Heart left ventricle (tissue), 16 donors: ENCODE results near the gene TMEM218. TPM values are rescaled to one million over a fixed set of nuclear protein-coding genes. Genes with fewer than 3 reads are reported as not detected.

ENCODE experiments used
- ATAC-seq, 4 donors: fragments of 200-7000 bp; cut with Tn5 transposase; one replicate each; pipeline ENCODE4 v1.9.1; 2020 to 2022; ENCODE audit warnings: moderate library complexity in 4 of 4, mild to moderate bottlenecking in 3 of 4, moderate number of reproducible peaks in 1 of 4
- DNase-seq, 5 donors: peaks; one replicate each; pipeline ENCODE4 v3.0.0-alpha.2; 2020
- H3K27ac ChIP-seq, 12 donors: fragments of 200-600 bp; sonication (generic) in 4 of 12; one replicate each; pipeline versions ENCODE4 v1.5.0 to v1.8.0; 2016 to 2022; ENCODE audit warnings: mild to moderate bottlenecking in 2 of 12
- H3K27me3 ChIP-seq, 9 donors: fragments of 200-600 bp; sonication (generic) in 2 of 9; one replicate each; pipeline versions ENCODE4 v1.5.1 to v1.8.0; 2016 to 2022; ENCODE audit warnings: mild to moderate bottlenecking in 3 of 9
- H3K36me3 ChIP-seq, 9 donors: fragments of 200-600 bp; sonication (generic) in 2 of 9; one replicate each; pipeline versions ENCODE4 v1.5.0 to v1.8.0; 2018 to 2022; ENCODE audit warnings: mild to moderate bottlenecking in 2 of 9
- H3K4me1 ChIP-seq, 12 donors: fragments of 200-600 bp; sonication (generic) in 4 of 12; one replicate each; pipeline versions ENCODE4 v1.5.0 to v1.8.0; 2016 to 2022; ENCODE audit warnings: mild to moderate bottlenecking in 3 of 12
- H3K4me3 ChIP-seq, 12 donors: fragments of 200-600 bp; sonication (generic) in 4 of 12; one replicate each; pipeline versions ENCODE4 v1.5.0 to v1.8.0; 2017 to 2022; ENCODE audit warnings: mild to moderate bottlenecking in 9 of 12, moderate library complexity in 4 of 12
- H3K9me3 ChIP-seq, 12 donors: fragments of 200-600 bp; sonication (generic) in 4 of 12; one replicate each; pipeline versions ENCODE4 v1.5.0 to v1.8.0; 2016 to 2022; ENCODE audit warnings: mild to moderate bottlenecking in 1 of 12
- POLR2A ChIP-seq, 2 donors: fragments of 450-650 bp; IDR thresholded peaks; one replicate each; pipeline ENCODE4 v1.6.1; 2017; ENCODE audit warnings: antibody characterized with exemption in 2 of 2, mild to moderate bottlenecking in 2 of 2, moderate library complexity in 2 of 2
- WGBS, 4 donors: extraction: QIAGEN DNeasy Blood & Tissue Kit in 2 of 4; methylation state at CpG; one replicate each; pipeline versions ENCODE4 v1.1.5 to v1.1.7; 2013 to 2018; 5-methylcytosine and 5-hydroxymethylcytosine counted together
- intact Hi-C, 10 donors: fragments of 100-400 bp; cut with DNase I; formaldehyde crosslinking; loops; one replicate each; pipeline versions ENCODE4 v1.11.1 to v1.14.2; 2022
- polyA plus RNA-seq, 2 donors: library from polyadenylated mRNA; stranded (reverse); fragments of 200-250 nt; gene quantifications; one replicate each; pipeline ENCODE4 v1.2.3, GENCODE V29; 2013
- total RNA-seq, 9 donors: library from RNA; depleted of rRNA in 2 of 9; stranded (reverse); fragments of >200 nt in 2 of 9; fragmentation: NEBNext Ultra II Directional in 3 of 9; extraction: Animal tissue kit (Norgen Biotek cat#: 25700) in 3 of 9; gene quantifications; one replicate each; pipeline versions ENCODE4 v1.1.0 to v1.2.4, GENCODE V29; 2016 to 2023
- TF ChIP-seq, protein P1 (sequence below), 12 donors: fragments of 200-600 bp; sonication (generic) in 4 of 12; IDR thresholded peaks; one replicate each; pipeline versions ENCODE4 v1.5.0 to v1.8.0; 2018 to 2022; ENCODE audit warnings: antibody characterized with exemption in 12 of 12, mild to moderate bottlenecking in 5 of 12
- donor health status: ischemic (EF 13 %, LVEDD 7.1; RV severe dilation, severe dysfunction).
- donor health status: healthy with polysubstance abuse.
- donor health status: DM: no; HTN: yes; CAD: no.
- donor health status: DM: no; HTN: no; CAD: no.
- donor health status: ischemic (EF 25% LVEDD 6.9; RV normal size, moderate dysfunction).
- donor health status: ischemic (EF 25% LVEDD 5.7; RV mildly dilated, moderate dysfunction).
- donor health status: healthy.
- donor health status: DM: yes; HTN: yes; CAD: no.
- donor health status: ischemic (EF 35%, LVEDD 5.7; RV mildly dilated, moderate dysfunction).
- donor health status: nonischemic (EF 11% LVEDD 7.7; RV severe dilation, severe dysfunction).
- donor health status: DM: yes; HTN: yes; CAD: no.
- donor health status: PGD.
- donor health status: ischemic (EF 29% LVEDD 5.4; RV normal size, mild dysfunction).
- donor health status: nonischemic (EF 23%, LVEDD 6.1; RV moderate dilation, normal function).

Gene TMEM218
- total and polyA plus RNA-seq, 11 donors, result 4.7 to 21.8 (median 6.8) TPM

DNA sequence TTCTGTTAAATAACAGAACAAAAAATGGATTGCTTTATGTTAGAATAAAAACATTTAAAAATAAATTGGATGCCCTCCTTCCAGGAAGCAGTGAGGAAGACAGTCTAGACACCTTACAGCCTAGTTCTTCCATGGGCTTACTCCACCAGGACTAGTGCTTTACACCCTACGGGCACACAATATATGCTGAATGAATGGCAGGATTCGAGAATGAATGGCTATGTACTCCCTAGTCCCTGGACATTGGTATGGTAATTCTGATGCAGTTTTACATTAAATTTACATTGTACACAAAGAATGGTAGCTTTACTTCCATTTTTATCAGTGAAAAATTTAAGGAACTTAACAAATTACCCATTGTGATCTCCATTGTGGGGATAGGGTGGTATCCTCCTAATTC is 16.7 kb downstream of the TMEM218 start:
- ATAC-seq (no peak), DNase-seq (no peak)
- H3K4me1 ChIP-seq, result peaks cover 0 to 10% (median 4%) of the 10 kb centered on the region in 12 donors
- no peak for TF ChIP-seq POLR2A (IDR thresholded peaks at IDR 0.05)
- TF ChIP-seq, protein P1, sequence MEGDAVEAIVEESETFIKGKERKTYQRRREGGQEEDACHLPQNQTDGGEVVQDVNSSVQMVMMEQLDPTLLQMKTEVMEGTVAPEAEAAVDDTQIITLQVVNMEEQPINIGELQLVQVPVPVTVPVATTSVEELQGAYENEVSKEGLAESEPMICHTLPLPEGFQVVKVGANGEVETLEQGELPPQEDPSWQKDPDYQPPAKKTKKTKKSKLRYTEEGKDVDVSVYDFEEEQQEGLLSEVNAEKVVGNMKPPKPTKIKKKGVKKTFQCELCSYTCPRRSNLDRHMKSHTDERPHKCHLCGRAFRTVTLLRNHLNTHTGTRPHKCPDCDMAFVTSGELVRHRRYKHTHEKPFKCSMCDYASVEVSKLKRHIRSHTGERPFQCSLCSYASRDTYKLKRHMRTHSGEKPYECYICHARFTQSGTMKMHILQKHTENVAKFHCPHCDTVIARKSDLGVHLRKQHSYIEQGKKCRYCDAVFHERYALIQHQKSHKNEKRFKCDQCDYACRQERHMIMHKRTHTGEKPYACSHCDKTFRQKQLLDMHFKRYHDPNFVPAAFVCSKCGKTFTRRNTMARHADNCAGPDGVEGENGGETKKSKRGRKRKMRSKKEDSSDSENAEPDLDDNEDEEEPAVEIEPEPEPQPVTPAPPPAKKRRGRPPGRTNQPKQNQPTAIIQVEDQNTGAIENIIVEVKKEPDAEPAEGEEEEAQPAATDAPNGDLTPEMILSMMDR (IDR thresholded peaks at IDR 0.05), result no peak
- no peak overlapping the region for H3K27ac ChIP-seq
- H3K27me3 ChIP-seq, result no peaks in the 10 kb centered on the region
- peaks cover 0 to 52% (median 41%) of the 10 kb centered on the region in 9 donors for H3K36me3 ChIP-seq
- intact Hi-C loops, result loop anchor here (5.0 to 10.0 kb wide), 8 partner anchors 48 to 780 kb away; no protein-coding TSS in a partner anchor
- 92 to 95% (median 93%) methylated on average over 2 of the region's 2 CpGs for WGBS, 4 donors
- H3K4me3 ChIP-seq, result no peak overlapping the region
- no peaks in the 10 kb centered on the region for H3K9me3 ChIP-seq

DNA sequence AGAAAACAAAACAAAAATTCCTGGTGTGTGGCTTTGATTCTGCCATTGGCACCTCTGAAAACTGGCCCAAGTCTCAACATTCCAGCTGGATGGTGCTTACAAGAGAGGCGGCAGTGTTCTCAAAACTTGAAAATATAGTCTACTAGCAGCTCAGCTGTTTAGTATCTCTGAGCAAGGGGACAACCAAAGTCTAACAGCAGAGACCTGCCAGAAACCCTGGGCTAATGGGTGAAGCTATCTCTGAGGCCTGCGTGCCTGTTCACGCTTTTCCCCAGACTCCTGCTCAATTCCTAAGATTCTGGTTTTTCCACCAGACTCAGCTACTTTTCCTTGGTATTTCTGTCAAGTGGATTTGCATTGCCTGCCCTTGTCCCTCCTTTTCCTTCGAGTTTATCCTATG is 17.9 kb downstream of the TMEM218 start:
- peaks cover 0 to 40% (median 31%) of the 10 kb centered on the region in 9 donors for H3K36me3 ChIP-seq
- TF ChIP-seq, protein P1 (IDR thresholded peaks at IDR 0.05), result no peak
- no peak for TF ChIP-seq POLR2A (IDR thresholded peaks at IDR 0.05)
- no peaks in the 10 kb centered on the region for H3K27me3 ChIP-seq
- H3K27ac ChIP-seq, result no peak overlapping the region
- intact Hi-C loops, result loop anchor here (2.0 to 10.0 kb wide), 10 partner anchors 49 to 781 kb away; no protein-coding TSS in a partner anchor
- H3K4me3 ChIP-seq, result no peak overlapping the region
- DNase-seq, result no peak
- WGBS, 4 donors, result 79 to 86% (median 80%) methylated on average over 4 of the region's 4 CpGs
- no peaks in the 10 kb centered on the region for H3K9me3 ChIP-seq
- no peak for ATAC-seq
- peaks cover 0 to 10% (median 4%) of the 10 kb centered on the region in 12 donors for H3K4me1 ChIP-seq

DNA sequence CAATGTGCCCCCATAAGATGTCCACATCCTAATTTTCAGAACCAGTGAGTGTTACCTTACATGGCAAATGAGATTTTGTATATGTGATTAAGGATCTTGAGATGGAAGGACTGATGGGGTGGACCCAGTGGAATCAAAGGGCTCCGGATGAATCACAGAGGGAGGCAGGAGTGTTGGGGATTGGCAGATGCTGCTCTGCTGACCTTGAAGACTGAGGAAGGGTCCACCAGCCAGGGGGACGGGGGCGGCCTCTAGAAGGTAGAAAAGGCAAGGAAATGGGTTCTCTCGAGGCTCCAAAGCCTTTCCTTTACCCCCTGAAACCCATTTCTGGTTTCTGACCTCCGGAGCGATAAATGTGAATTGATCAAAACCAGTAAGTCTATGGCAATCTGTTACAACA is 18.8 kb downstream of the TMEM218 start:
- Histone ChIP-seq H3K9me3 (no peaks in the 10 kb centered on the region), H3K27ac (no peak overlapping the region), H3K36me3 (peaks cover 0 to 32% (median 24%) of the 10 kb centered on the region in 9 donors), H3K4me3 (no peak overlapping the region), H3K4me1 (peaks cover 0 to 10% (median 4%) of the 10 kb centered on the region in 12 donors), H3K27me3 (no peaks in the 10 kb centered on the region)
- DNase-seq, result no peak
- no peak for ATAC-seq
- intact Hi-C loops, result loop anchor here (2.0 to 10.0 kb wide), 10 partner anchors 50 to 782 kb away; no protein-coding TSS in a partner anchor
- 83 to 91% (median 89%) methylated on average over 6 of the region's 6 CpGs for WGBS, 4 donors
- no peak for TF ChIP-seq POLR2A (IDR thresholded peaks at IDR 0.05)
- TF ChIP-seq, protein P1 (IDR thresholded peaks at IDR 0.05), result no peak

DNA sequence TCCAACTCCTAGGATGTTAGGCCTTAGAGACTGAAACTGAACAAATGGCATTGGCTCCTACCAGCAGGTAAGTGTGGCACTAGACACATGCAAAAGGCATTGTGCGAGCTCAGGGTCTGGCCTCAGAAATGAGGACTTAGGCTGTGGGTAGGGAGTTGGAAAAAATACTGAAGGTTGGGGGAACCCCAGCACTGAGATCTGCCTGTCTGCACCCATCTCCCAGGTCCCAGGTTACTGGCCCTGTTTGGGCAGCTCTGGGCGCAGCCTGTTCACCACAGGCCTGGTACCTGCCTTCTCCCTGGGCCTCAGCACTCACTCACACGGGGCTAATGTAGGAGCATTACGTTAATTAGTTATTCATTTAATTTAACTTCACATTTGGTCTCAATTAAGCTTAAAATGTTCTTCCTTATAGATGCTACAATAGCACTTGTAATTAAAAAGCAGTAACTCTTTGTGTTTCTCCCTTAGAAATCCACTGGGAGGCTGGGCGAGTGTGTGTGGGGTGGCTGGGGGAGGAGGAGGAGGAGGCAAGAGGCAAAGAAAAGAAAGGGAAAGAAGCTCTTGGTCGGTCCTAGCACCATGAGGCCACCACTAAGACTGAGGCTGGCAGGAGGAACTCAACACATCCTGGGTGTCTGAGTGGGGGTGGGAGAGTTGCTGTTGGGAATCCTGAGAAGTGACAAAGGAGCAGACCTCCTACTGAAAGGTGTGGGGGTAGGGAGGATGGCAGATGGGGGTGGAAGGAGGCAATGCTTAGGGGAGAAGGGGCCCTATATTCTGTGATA is 19.4 kb downstream of the TMEM218 start:
- DNase-seq (no peak), ATAC-seq (peak in 1 of 4 donors; percentile 26)
- Histone ChIP-seq H3K27me3 (no peaks in the 10 kb centered on the region), H3K9me3 (no peaks in the 10 kb centered on the region), H3K4me1 (peaks cover 0 to 10% (median 4%) of the 10 kb centered on the region in 12 donors), H3K27ac (no peak overlapping the region), H3K4me3 (no peak overlapping the region), H3K36me3 (peaks cover 0 to 26% (median 18%) of the 10 kb centered on the region in 9 donors)
- TF ChIP-seq POLR2A (IDR thresholded peaks at IDR 0.05), result no peak
- TF ChIP-seq, protein P1 (IDR thresholded peaks at IDR 0.05), result no peak
- 87 to 91% (median 88%) methylated on average over 6 of the region's 6 CpGs for WGBS, 4 donors
- intact Hi-C loops, result loop anchor here (1.0 to 10.0 kb wide), 13 partner anchors 49 to 783 kb away; no protein-coding TSS in a partner anchor
